GM03348 (cell line): ENCODE measurements around the gene GDF9.

Source experiments
- DNase-seq: peaks from one replicate; pipeline ENCODE4 v3.0.0; 2012; ENCODE audit warnings: low spot score

Gene GDF9

GRCh38 chr5:132836852-132837251 is 29.4 kb downstream of the GDF9 start:
- DNase-seq, result no peak

DNA sequence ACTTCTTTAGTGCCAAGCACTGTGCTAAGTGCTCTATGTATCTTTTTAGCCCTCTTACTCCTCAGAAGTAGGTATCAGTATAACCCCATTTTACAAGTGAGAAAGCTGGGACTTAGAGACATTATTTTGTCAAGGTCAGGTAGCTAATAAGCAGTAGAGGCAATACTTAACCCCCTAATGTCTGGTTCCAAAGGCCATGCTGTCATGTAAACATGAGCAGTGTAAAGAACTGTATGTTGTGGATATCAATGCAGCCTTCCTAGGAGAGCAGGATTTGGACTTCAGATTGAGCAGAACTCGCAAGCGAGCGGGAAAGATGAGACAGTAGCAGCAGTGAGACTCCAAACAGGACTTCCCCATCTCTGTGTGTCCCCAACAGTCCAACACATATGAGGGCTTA is 32.2 kb downstream of the GDF9 start:
- DNase-seq, result no peak

DNA sequence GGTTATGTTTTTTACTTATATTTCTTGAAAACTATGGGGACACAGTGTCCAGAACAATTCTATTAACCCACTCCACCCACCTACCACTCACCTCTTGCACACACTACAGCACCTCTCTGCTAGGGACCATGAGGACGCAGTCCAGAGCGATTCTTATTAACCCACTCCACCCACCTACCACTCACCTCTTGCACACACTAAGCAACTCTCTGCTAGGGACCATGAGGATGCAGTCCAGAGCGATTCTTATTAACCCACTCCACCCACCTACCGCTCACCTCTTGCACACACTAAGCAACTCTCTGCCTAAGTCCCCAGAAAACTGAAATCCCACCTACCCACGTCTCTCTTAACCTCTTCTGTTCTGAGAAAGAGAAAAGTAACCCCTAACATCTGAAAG is 33.7 kb downstream of the GDF9 start:
- DNase-seq, result no peak

- DNase-seq, result no peak
Measured at GRCh38 chr5:132831095-132831860, 35.0 kb downstream of the GDF9 start.

- peak; percentile 87 for DNase-seq
Measured at GRCh38 chr5:132830436-132831094, 35.7 kb downstream of the GDF9 start, which contains the start of gene SHROOM1. Gene SHROOM1, minus strand, starts transcription at chr5:132830647. Its CDS starts 4,507 bp downstream, at chr5:132826140.

GRCh38 chr5:132829742-132830435 is 36.4 kb downstream of the GDF9 start:
- peak; percentile 95 for DNase-seq

- DNase-seq, result no peak
Measured at GRCh38 chr5:132828846-132829494, 37.3 kb downstream of the GDF9 start.

DNA sequence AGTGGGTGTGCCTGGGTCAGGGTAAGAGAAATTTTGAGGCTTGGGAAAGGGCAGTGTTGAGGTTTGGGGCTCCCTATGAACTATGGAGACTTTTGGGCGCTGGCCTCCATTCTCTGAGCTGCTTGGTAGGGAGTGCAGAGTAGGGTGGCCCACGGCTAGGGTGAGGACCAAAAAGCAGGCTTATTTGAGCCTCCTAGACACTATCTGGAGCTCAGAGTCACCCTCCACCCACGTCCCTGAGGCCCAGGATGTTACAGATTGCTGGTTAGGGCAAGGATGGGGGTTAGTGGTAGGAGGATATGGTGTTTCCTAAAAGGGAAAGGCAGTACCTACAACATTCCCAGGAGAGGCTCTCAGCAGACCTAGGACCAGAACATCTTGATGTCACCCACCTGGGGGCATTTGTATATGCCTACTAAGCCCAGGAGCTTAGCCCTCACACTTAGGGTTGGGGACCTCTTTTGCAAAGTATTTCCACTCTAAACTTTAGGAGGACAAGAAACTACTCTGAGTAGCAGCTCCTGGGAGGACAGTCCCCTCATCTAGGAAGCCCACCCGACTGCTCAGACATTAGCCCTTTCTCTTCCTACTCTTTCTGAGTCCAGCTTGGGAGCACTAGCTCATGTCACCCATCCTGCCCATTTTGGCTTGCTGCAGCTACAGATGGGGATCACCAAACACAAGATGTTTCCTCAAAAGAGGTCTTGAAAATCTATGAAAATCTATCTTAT is 38.2 kb downstream of the GDF9 start:
- no peak for DNase-seq

GRCh38 chr5:132826424-132827082 is 39.7 kb downstream of the GDF9 start:
- DNase-seq, result no peak

GRCh38 chr5:132825834-132826391 is 40.4 kb downstream of the GDF9 start:
- no peak for DNase-seq

- no peak for DNase-seq
Measured at GRCh38 chr5:132825033-132825833, 41.0 kb downstream of the GDF9 start.

DNA sequence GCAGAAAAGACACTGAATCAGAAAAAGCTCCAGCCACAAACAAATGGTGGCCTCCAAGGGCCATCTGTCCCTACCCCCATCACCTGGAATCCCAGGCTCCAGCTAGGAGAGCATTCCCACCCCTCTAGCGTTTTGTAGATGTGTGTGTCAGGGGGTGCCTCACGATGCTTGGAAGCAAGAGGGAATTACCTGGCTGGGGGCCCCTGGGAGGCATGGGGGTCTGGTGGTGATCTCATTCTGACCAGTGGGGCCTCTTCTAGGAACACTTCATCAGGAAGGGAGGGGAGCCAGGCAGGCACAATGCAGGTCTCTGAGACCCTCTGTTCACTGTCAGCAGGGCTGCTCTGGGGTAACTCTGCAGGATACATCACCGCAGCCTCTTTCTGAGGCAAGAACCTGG is 41.8 kb downstream of the GDF9 start:
- no peak for DNase-seq

GRCh38 chr5:132823481-132824050 is 42.7 kb downstream of the GDF9 start:
- no peak for DNase-seq

GRCh38 chr5:132822650-132823480 is 43.4 kb downstream of the GDF9 start:
- DNase-seq, result no peak

DNA sequence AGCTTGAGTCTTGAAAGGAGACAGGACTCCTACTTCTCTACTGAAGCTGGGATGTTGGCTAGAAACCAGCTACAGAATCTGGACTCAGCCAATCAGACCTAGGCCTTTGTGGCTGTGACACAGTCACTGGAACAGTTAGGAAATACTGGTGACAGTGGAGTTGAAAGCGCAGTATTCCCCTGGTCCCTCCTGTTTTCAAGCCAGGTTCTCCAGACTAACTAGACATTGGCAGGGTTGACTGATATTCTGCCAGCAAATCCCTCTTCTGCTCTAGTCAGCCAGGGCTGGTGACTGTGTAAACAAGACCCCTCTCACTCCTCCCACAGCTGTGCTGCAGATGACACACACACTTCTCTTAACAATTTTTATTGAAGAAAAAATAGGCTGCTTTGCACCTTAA is 44.5 kb downstream of the GDF9 start:
- DNase-seq, result no peak

GRCh38 chr5:132821350-132821749 is 44.9 kb downstream of the GDF9 start:
- DNase-seq, result no peak

DNA sequence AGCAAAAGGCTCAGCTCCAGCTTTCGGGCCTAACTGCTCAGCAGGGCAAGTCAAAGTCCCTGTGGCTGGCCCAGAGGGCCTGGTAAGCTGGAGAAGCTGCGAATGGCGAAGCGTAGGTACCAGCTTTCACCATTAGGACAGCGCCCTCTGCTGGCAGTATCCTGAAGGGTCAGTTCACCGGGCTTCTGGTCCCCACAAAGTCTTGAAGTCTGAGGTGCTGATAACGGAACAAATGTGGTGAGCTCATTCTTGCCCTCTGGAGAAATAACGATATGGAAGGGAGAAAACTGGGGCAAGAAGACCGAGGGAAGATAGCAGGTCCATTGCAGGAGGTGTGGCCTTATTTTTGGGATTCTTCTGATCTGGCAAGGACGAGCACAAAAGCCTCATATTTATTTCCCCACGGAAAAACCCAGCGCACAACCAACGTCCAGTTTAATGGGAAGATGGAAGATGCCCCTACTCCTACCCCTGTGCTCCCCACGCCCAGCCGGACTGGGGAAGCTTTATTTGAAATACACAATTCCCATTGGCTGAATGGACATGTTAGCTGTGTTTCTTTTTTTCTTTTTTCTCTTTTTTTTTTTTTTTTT is 46.0 kb downstream of the GDF9 start:
- DNase-seq, result peak; percentile 91

DNA sequence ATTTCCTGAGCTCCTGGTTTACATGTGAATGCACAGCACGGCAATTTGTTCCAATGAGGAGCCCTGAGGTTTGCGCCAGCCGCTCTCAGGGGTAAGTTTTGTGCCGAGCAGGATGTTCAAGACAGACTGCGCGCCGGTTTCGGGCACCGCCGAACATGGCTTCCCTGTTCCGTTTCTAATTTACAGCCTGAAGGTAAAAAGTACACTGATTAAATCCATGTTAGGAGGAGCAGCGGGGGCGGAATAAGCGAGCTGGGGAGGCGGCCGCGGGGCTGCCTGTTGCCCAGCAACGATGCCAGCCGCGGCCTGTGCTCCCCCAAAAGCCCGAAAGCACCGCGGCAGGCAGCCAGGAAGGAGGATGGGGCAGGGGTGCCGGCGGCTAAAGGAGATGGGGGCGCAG is 46.8 kb downstream of the GDF9 start:
- no peak for DNase-seq
